NCI-H1930 (cell line): ENCODE data around the gene RBMS1.

Source experiments
- DNase-seq, 2 experiments: peaks; one replicate each; lab custom pipeline; 2025; lab: John Stamatoyannopoulos, UW

The RBMS1 gene

GRCh38 chr2:160408173-160408958, 85.2 kb downstream of the RBMS1 start:
- no peak for DNase-seq

- DNase-seq: peak in 1 of 2 experiments; percentile 40
Observed at GRCh38 chr2:160407393-160408172, 86.0 kb downstream of the RBMS1 start.

- no peak for DNase-seq
Observed at GRCh38 chr2:160406591-160407392, 86.8 kb downstream of the RBMS1 start.

GRCh38 chr2:160405077-160405867, 88.3 kb downstream of the RBMS1 start:
- no peak for DNase-seq

GRCh38 chr2:160402997-160403979, 90.3 kb downstream of the RBMS1 start:
- no peak for DNase-seq

GRCh38 chr2:160402501-160402900, 91.1 kb downstream of the RBMS1 start:
- no peak for DNase-seq

- no peak for DNase-seq
Observed at GRCh38 chr2:160401895-160402294, 91.7 kb downstream of the RBMS1 start.

GRCh38 chr2:160399880-160400279, 93.7 kb downstream of the RBMS1 start:
- no peak for DNase-seq

- DNase-seq: no peak
Observed at GRCh38 chr2:160397530-160397865, 96.1 kb downstream of the RBMS1 start.

- DNase-seq: no peak
Observed at GRCh38 chr2:160394153-160394552, 99.5 kb downstream of the RBMS1 start.

- no peak for DNase-seq
Observed at GRCh38 chr2:160392201-160392600, 101.4 kb downstream of the RBMS1 start.

- DNase-seq: no peak
Observed at GRCh38 chr2:160390544-160391455, 102.8 kb downstream of the RBMS1 start.

GRCh38 chr2:160389875-160390274, 103.7 kb downstream of the RBMS1 start:
- DNase-seq: no peak

- no peak for DNase-seq
Observed at GRCh38 chr2:160388464-160389263, 104.9 kb downstream of the RBMS1 start.

GRCh38 chr2:160387558-160388262, 105.9 kb downstream of the RBMS1 start:
- no peak for DNase-seq

GRCh38 chr2:160384791-160385190, 108.8 kb downstream of the RBMS1 start:
- DNase-seq: no peak

GRCh38 chr2:160381425-160381951, 112.1 kb downstream of the RBMS1 start:
- no peak for DNase-seq

GRCh38 chr2:160380611-160381010, 113.0 kb downstream of the RBMS1 start:
- no peak for DNase-seq
